K562 (cell line): Measurements from ENCODE around the gene VPS4B. TPM values are rescaled to one million over a fixed set of nuclear protein-coding genes. Genes with fewer than 3 reads are reported as not detected.

ENCODE experiments used
- ATAC-seq: fragments of 200-7000 bp; cut with Tn5 transposase; 3 replicates; pipeline ENCODE4 v1.9.1; 2020; ENCODE audit warnings: moderate library complexity
- BruUV-seq: library from RNA; stranded (reverse); fragments of 400-500 nt; replicated peaks from 2 replicates; lab custom pipeline; 2021; lab: Mats Ljungman, UMichigan
- CTCF ChIA-PET: fragments of 300-600 bp; formaldehyde crosslinking; extraction: SDS; loops from one replicate; lab custom pipeline; 2021; ENCODE audit warnings: low intra/inter-chr PET ratio; lab: Yijun Ruan, JAX
- POLR2A ChIA-PET: fragments of 300-600, 350-650 bp; sonication (Branson Sonifier 250); formaldehyde crosslinking; extraction: SDS; loops from one replicate; lab custom pipeline; 2021; ENCODE audit warnings: antibody characterized with exemption, inconsistent platforms; lab: Yijun Ruan, JAX
- DNase-seq, 4 experiments: peaks; one replicate each; pipeline versions ENCODE4 v3.0.0 to v3.0.0-alpha.2; 2011 to 2018; ENCODE audit warnings: low spot score in 3 of 4, mixed read lengths in 3 of 4; ENCODE audit errors: extremely low read depth in 1 of 4
- FAIRE-seq: peaks from 2 replicates; lab custom pipeline; 2011; peaks lifted over from hg19 to GRCh38; lab: Jason Lieb, UNC
- H2AFZ ChIP-seq: 2 replicates; pipeline ENCODE4 v1.6.0; 2011; ENCODE audit warnings: low read depth, low read length, control low read depth, inconsistent platforms
- H3K27ac ChIP-seq: fragments of 200-600 bp; 3 replicates; pipeline ENCODE4 v1.8.0; 2011; ENCODE audit warnings: low read depth, mild to moderate bottlenecking, control low read depth, inconsistent platforms, low read length, moderate library complexity, mixed read lengths; ENCODE audit errors: extremely low read depth
- H3K27me3 ChIP-seq, 2 experiments: fragments of 300-600 bp in 1 of 2; 2 replicates in 1 of 2; 3 replicates in 1 of 2; pipeline versions ENCODE4 v1.6.0 to v1.8.0; 2011; ENCODE audit warnings: inconsistent platforms in 2 of 2, low read length in 2 of 2, mild to moderate bottlenecking in 1 of 2, mixed read lengths in 1 of 2, moderate library complexity in 1 of 2; ENCODE audit not compliant: control insufficient read depth in 2 of 2, insufficient read depth in 2 of 2
- H3K36me3 ChIP-seq: fragments of 300-600 bp; 3 replicates; pipeline ENCODE4 v1.8.0; 2011; ENCODE audit warnings: mild to moderate bottlenecking, low read length, inconsistent platforms; ENCODE audit not compliant: control insufficient read depth, insufficient read depth
- H3K4me1 ChIP-seq, 2 experiments: fragments of 200-600 bp in 1 of 2; replicated peaks in 1 of 2; 2 replicates in 1 of 2; 3 replicates in 1 of 2; pipeline versions ENCODE4 v1.5.1 to v1.8.0; 2011; ENCODE audit warnings: inconsistent platforms in 2 of 2, low read length in 2 of 2, mild to moderate bottlenecking in 1 of 2, mixed read lengths in 1 of 2, moderate library complexity in 1 of 2; ENCODE audit not compliant: control insufficient read depth in 2 of 2, insufficient read depth in 2 of 2
- H3K4me2 ChIP-seq: 2 replicates; pipeline ENCODE4 v1.6.1; 2011; ENCODE audit warnings: low read length, control low read depth, inconsistent platforms, mixed read lengths; ENCODE audit not compliant: insufficient read depth
- H3K4me3 ChIP-seq: fragments of 200-600 bp; sonication (generic), shearing (Covaris generic); 2 replicates; pipeline ENCODE4 v1.5.1; 2016; ENCODE audit warnings: control low read depth, inconsistent platforms
- H3K79me2 ChIP-seq: fragments of 200-600 bp; 3 replicates; pipeline ENCODE4 v1.8.0; 2011; ENCODE audit warnings: low read length, inconsistent platforms; ENCODE audit not compliant: control insufficient read depth, insufficient read depth
- H3K9ac ChIP-seq, 2 experiments: 2 replicates each; pipeline versions ENCODE4 v1.6.0 to v1.6.1; 2011; ENCODE audit warnings: low read depth in 2 of 2, low read length in 2 of 2, control low read depth in 1 of 2, inconsistent platforms in 1 of 2, mild to moderate bottlenecking in 1 of 2, mixed read lengths in 1 of 2; ENCODE audit not compliant: insufficient read depth in 1 of 2
- H3K9me1 ChIP-seq: one replicate; pipeline ENCODE4 v1.6.0; 2011; ENCODE audit warnings: inconsistent platforms, mild to moderate bottlenecking, low read length, moderate library complexity; ENCODE audit not compliant: control insufficient read depth, insufficient read depth
- H3K9me3 ChIP-seq: replicated peaks from 2 replicates; pipeline ENCODE4 v1.5.1; 2011; ENCODE audit warnings: low read depth, low read length, inconsistent platforms; ENCODE audit not compliant: control insufficient read depth, insufficient read depth
- H4K20me1 ChIP-seq: replicated peaks from 2 replicates; pipeline ENCODE4 v1.6.1; 2011; ENCODE audit warnings: low read length, inconsistent platforms, mixed read lengths; ENCODE audit not compliant: control insufficient read depth, insufficient read depth
- BRF1 ChIP-seq: IDR thresholded peaks from 3 replicates; pipeline ENCODE4 v1.6.1; 2011; ENCODE audit warnings: borderline replicate concordance, mild to moderate bottlenecking; ENCODE audit not compliant: insufficient read length; ENCODE audit errors: extremely low read depth
- CBX5 ChIP-seq: IDR thresholded peaks from 2 replicates; pipeline ENCODE4 v1.6.1; 2014; ENCODE audit warnings: low read depth, borderline replicate concordance
- DEAF1 ChIP-seq: fragments of 450-650 bp; formaldehyde crosslinking; IDR thresholded peaks from 2 replicates; pipeline ENCODE4 v1.4.0; 2020; ENCODE audit warnings: mild to moderate bottlenecking, moderate library complexity
- FOXA1 ChIP-seq: fragments of 450-650 bp; IDR thresholded peaks from 2 replicates; pipeline ENCODE4 v1.6.1; 2016; ENCODE audit warnings: mild to moderate bottlenecking, borderline replicate concordance
- GABPA ChIP-seq: fragments of 200-800 bp; sonication (Bioruptor generic); conservative IDR thresholded peaks from 2 replicates; pipeline ENCODE4 v1.6.1; 2016; ENCODE audit warnings: low read depth, missing genetic modification characterization, missing compliant biosample characterization
- HMBOX1 ChIP-seq: sonication (generic); IDR thresholded peaks from 2 replicates; pipeline ENCODE4 v1.6.1; 2016
- HMGN3 ChIP-seq: IDR thresholded peaks from 2 replicates; pipeline ENCODE4 v1.6.1; 2011; ENCODE audit warnings: borderline replicate concordance, low read depth, mild to moderate bottlenecking, mixed read lengths, low read length; ENCODE audit not compliant: insufficient read length; ENCODE audit errors: extremely low read depth
- KDM4B ChIP-seq, 2 experiments: fragments of 450-650 bp in 1 of 2; sonication (generic) in 1 of 2; IDR thresholded peaks; 2 replicates each; pipeline ENCODE4 v1.6.1; 2016 to 2017; ENCODE audit warnings: borderline replicate concordance in 2 of 2, antibody characterized with exemption in 1 of 2, low read depth in 1 of 2, mild to moderate bottlenecking in 1 of 2
- MCM2 ChIP-seq: fragments of 450-650 bp; IDR thresholded peaks from 2 replicates; pipeline ENCODE4 v1.6.1; 2017; ENCODE audit warnings: low read depth, mild to moderate bottlenecking
- PKNOX1 ChIP-seq: fragments of 450-650 bp; IDR thresholded peaks from 2 replicates; pipeline ENCODE4 v1.6.1; 2016
- POLR3A ChIP-seq: IDR thresholded peaks from 2 replicates; pipeline ENCODE4 v1.6.1; 2011; ENCODE audit warnings: borderline replicate concordance, mild to moderate bottlenecking, moderate library complexity; ENCODE audit not compliant: insufficient read length, insufficient read depth; ENCODE audit errors: extremely low read depth
- U2AF2 ChIP-seq: fragments of 200-400 bp; formaldehyde crosslinking; optimal IDR thresholded peaks from 2 replicates; pipeline ENCODE3; 2017; ENCODE audit warnings: low read depth, mild to moderate bottlenecking, low read length
- ZNF143 ChIP-seq: sonication (generic); formaldehyde crosslinking; IDR thresholded peaks from 2 replicates; pipeline ENCODE4 v1.9.0; 2022; ENCODE audit warnings: mild to moderate bottlenecking, missing genetic modification reagents
- ZNF589 ChIP-seq: fragments of 200-800 bp; sonication (Bioruptor generic); IDR thresholded peaks from 2 replicates; pipeline ENCODE4 v1.6.1; 2016; ENCODE audit warnings: low read depth, missing genetic modification characterization, missing compliant biosample characterization
- ZNF644 ChIP-seq: fragments of 200-800 bp; sonication (Bioruptor generic); IDR thresholded peaks from 2 replicates; pipeline ENCODE4 v1.6.1; 2016; ENCODE audit warnings: low read depth, missing genetic modification characterization, missing compliant biosample characterization
- WGBS: fragments of 100-300 bp; shearing (Covaris generic); methylation state at CpG from one replicate; pipeline ENCODE4 v1.1.6; 2016; ENCODE audit warnings: low coverage, mixed read lengths; ENCODE audit not compliant: insufficient coverage; ENCODE audit errors: missing lambda C conversion rate; 5-methylcytosine and 5-hydroxymethylcytosine counted together
- in situ Hi-C: fragments of 300-500 bp; cut with MboI; formaldehyde crosslinking; loops from 4 replicates; pipeline ENCODE4 v1.15.0; 2018; ENCODE audit warnings: inconsistent platforms, mixed read lengths
- intact Hi-C: fragments of 100-400 bp; cut with micrococcal nuclease; formaldehyde crosslinking; loops from 2 replicates; pipeline ENCODE4 v1.14.2; 2022
- polyA plus RNA-seq, 8 experiments: library from polyadenylated mRNA; depleted of rRNA in 4 of 8; stranded (reverse) in 5 of 8; unstranded in 3 of 8; fragments of >200 nt; fragmentation: Nextera tagmentation in 2 of 8; fragmentation: Illumina TruSeq in 1 of 8; extraction: Ambion mirVana in 2 of 8; extraction: Trizol in 1 of 8; gene quantifications; 2 replicates each; pipeline versions ENCODE4 v1.2.1 to v1.2.3, GENCODE V29; 2011 to 2014; ENCODE audit warnings: inconsistent platforms in 1 of 8, missing spikeins in 1 of 8
- total RNA-seq, 7 experiments: library from RNA; depleted of rRNA in 6 of 7; stranded (reverse); fragments of >200 nt in 6 of 7; fragmentation: Illumina TruSeq in 2 of 7; extraction: Trizol in 2 of 7; gene quantifications; 2 replicates each; pipeline versions ENCODE4 v1.2.1 to v1.2.3, GENCODE V29; 2011 to 2021; ENCODE audit warnings: low replicate concordance in 1 of 7

VPS4B gene
- total and polyA plus RNA-seq, 9 of the 15 experiments (the other 6 are each of a cell fraction or from before 2014, with no cell fraction given), result 7.3 to 16.4 (median 10.4) TPM

- TF ChIP-seq BRF1, result no peak
- no peak for TF ChIP-seq CBX5
- no peak for TF ChIP-seq GABPA (tag)
- TF ChIP-seq DEAF1, result no peak
- no peak for TF ChIP-seq ZNF589 (CRISPR knock-in tag)
- no peak for TF ChIP-seq HMGN3
- TF ChIP-seq ZNF644 (tag), result no peak
- TF ChIP-seq U2AF2, result no peak
- no peak for TF ChIP-seq MCM2
- no peak for TF ChIP-seq KDM4B (IDR thresholded peaks at IDR 0.05; ENCODE audit: borderline replicate concordance in 2 of 2, low read depth in 1 of 2)
- no peak for TF ChIP-seq HMBOX1
- TF ChIP-seq FOXA1, result no peak
- no peak for TF ChIP-seq PKNOX1
- no peak for TF ChIP-seq ZNF143 (CRISPR knock-in tag)
- no peak for TF ChIP-seq POLR3A
- no peak for FAIRE-seq
- Histone ChIP-seq H3K4me1 (no peaks in the 10 kb centered on the region; a peak in 1 of 5 replicates), H4K20me1 (no peaks in the 10 kb centered on the region), H3K79me2 (no peaks in the 10 kb centered on the region), H3K27me3 (no peaks in the 10 kb centered on the region), H3K9me3 (no peaks in the 10 kb centered on the region), H3K27ac (no peak overlapping the region), H3K4me2 (no peak overlapping the region), H3K9me1 (no peaks in the 10 kb centered on the region), H3K36me3 (peaks cover 14% of the 10 kb centered on the region; the same call in 1 of the 3 replicates), H2AFZ (no peak overlapping the region), H3K9ac (no peak overlapping the region), H3K4me3 (no peak overlapping the region)
- CTCF ChIA-PET, result no interaction called here
- DNase-seq, result no peak
- no TSS peak for BruUV-seq
- POLR2A ChIA-PET, result no interaction called here
- ATAC-seq, result no peak
- intact Hi-C loops (no loop called here), in situ Hi-C loops (no loop called here)
- WGBS, result 96% methylated on average over 4 of the region's 4 CpGs
Observed at GRCh38 chr18:63387861-63388260, 34.4 kb downstream of the VPS4B start.
